ENCODE measurements around the gene CBS. TPM values are rescaled to one million over a fixed set of nuclear protein-coding genes. Genes with fewer than 3 reads are reported as not detected.
A peak's percentile ranks its signal among the peaks of the same experiment; 100 is the strongest.
"Not testable (repeated sequence)": the region's sequence is repeated elsewhere in the genome, so short reads cannot be mapped to it uniquely, and the experiment has no call there.

The CBS gene
- 100 to 1,000 TPM in 3 of 4 donors, 10 to 100 TPM in 1; 88.1 to 271 (median 185) TPM for total RNA-seq

DNA sequence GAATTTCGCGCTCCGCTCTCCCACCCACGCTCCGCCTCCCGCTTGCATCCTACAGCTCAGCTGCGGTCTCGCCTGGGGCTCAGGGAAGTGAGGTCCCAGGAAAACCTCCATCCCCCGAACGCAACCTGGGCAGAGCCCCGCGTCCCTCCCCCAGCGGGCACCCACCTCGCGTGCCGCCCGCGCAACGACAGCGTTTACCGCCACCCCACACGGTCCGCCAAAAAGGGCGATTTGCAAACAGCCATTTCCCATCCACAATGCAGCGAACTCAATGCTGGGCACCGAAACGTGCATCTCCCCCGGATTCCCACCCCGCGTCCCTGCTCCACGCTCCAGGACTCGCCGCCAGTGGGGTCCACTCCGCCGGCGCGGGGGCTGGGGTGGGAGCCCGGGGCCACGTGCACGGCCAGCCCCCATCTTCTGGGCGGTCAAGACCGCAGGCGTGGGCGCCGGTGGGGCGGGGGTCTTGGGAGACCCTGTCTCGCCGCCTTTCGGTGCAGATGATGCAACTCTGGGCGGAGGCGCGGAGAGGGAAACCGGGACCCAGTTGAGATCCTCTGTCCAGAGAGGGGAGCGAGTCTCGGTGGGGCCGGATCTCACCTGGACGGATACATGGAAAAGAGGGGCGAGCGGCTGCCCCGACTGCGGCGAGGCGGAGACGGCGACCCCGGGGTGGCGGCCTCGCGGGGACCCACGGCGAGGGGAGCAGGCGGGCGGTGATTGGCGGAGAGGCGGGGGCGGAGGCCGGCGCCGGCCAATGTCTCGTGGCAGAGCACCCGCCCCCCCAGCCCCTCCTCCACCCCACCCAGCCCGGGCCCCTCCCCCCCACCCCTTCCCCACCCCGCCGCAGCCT is at the start of gene CBS:
Gene CBS, minus strand, starts transcription at position 666 of the 853 bp plus-strand sequence. CDS start 3,642 bp downstream, outside the sequence.
- H3K36me3 ChIP-seq; H3K4me3 ChIP-seq; H3K27ac ChIP-seq; H3K4me1 ChIP-seq; DNase-seq (ENCODE audit: low spot score in 2 of 2); H3K9me3 ChIP-seq; H3K27me3 ChIP-seq: not testable (repeated sequence)
- WGBS, 2 donors: no CpG with 5 or more reads among the region's 84 CpGs

DNA sequence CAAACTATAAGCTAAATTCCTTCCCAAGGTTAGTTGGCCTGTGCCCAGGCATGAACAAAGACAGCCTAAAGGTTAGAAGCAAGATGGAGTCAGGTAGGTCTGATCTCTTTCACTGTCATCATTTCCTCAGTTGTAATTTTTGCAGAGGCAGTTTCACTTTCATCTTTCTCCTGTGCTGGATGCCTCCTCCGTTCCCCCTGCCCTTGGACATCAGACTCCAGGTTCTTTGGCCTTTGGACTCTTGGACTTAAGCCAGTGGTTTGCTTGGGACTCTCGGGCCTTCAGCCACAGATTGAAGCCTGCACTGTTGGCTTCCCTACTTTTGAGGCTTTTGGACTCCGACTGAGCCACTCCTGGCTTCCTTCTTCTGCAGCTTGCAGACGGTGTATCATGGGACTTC is 40.3 kb upstream of the CBS start:
- H3K27me3 ChIP-seq; DNase-seq (ENCODE audit: low spot score in 2 of 2); H3K4me3 ChIP-seq; H3K9me3 ChIP-seq; H3K4me1 ChIP-seq; H3K36me3 ChIP-seq; H3K27ac ChIP-seq: not testable (repeated sequence)
- no CpG with 5 or more reads among the region's 4 CpGs for WGBS, 2 donors

DNA sequence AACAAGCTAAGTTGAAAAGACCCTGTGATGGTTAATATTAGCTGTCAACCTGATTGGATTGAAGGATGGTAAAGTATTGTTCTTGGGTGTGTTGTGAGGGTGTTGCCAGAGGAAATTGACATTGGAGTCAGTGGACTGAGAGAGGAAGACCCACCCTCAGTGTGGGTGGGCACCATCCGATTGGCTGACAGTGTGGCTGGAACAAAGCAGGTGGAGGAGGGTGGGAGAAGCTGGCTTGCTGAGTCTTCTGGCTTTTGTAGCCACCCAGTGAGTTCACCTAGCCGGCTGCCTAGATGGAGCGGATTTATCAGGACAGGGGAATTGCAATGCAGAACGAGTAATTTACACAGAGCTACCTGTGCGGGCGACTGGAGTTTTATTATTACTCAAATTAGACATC is 38.8 kb upstream of the CBS start:
- DNase-seq (ENCODE audit: low spot score in 2 of 2); H3K9me3 ChIP-seq; H3K4me3 ChIP-seq; H3K36me3 ChIP-seq; H3K27me3 ChIP-seq; H3K4me1 ChIP-seq; H3K27ac ChIP-seq: not testable (repeated sequence)
- WGBS, 2 donors: 67 to 73% methylated on average over 3 of the region's 6 CpGs

DNA sequence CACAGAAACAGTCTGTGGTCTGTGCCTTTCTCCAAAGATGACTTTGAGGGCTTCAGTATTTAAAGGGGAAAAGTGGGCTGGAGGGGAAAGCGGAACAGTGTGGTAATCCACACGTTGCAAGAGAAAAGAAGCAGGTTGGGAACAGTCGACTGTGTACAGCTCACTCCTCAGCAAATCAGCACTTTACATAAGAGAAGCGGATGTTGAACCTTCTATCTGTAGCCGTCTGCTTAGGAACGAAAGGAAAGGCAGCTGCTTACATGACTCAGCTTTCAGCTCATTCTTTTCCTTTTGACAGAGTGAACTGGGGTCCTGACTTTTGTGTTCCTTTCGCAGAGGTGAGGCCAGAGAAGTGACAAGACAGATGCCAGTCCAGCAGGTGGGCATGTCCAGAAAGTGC is 33.4 kb upstream of the CBS start:
- WGBS, 2 donors: no CpG with 5 or more reads among the region's 7 CpGs
- not testable (repeated sequence) for H3K36me3 ChIP-seq; H3K4me3 ChIP-seq; H3K9me3 ChIP-seq; H3K4me1 ChIP-seq; H3K27me3 ChIP-seq; DNase-seq (ENCODE audit: low spot score in 2 of 2); H3K27ac ChIP-seq

DNA sequence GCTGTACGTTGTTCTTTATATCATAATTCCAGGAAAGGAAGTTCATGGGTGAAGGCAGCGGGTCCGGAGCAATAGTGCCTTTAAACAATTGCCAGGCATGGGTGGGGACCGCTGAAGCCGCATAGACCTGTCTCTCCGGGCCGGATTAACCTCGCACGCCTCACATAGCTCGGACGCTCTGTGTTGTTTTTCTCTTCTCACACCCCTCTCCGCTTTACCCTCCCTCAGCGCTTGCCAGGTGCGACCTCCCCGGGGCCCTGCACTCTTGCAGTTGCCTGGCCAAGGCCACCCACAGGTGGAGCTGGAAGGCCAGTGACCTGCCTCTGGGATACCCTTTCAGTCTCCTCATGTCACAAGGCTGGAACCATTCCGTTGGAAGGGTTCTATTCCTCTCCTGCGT is 32.5 kb upstream of the CBS start:
- not testable (repeated sequence) for H3K27ac ChIP-seq; H3K4me1 ChIP-seq; H3K36me3 ChIP-seq; H3K4me3 ChIP-seq; DNase-seq (ENCODE audit: low spot score in 2 of 2); H3K9me3 ChIP-seq; H3K27me3 ChIP-seq
- WGBS, 2 donors: no CpG with 5 or more reads among the region's 17 CpGs

DNA sequence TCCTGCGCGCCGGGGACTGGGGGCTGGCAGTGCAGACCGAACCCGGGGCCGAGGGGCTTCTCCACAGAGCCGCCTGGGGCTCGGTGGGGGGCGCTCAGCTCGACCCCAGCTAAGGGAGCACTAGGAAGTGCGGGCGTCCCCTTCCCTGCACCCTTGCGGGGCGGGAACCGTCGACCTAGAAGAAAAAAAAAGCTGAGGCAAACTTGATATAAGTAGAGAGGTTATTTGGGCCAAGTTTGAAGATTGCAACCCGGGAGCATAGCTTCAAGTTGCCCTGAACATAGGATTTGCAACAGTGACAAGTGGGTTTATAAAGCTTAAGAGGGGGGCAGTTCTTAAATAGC is 32.1 kb upstream of the CBS start:
- H3K27me3 ChIP-seq; DNase-seq (ENCODE audit: low spot score in 2 of 2); H3K4me3 ChIP-seq; H3K36me3 ChIP-seq; H3K27ac ChIP-seq; H3K9me3 ChIP-seq; H3K4me1 ChIP-seq: not testable (repeated sequence)
- no CpG with 5 or more reads among the region's 17 CpGs for WGBS, 2 donors

DNA sequence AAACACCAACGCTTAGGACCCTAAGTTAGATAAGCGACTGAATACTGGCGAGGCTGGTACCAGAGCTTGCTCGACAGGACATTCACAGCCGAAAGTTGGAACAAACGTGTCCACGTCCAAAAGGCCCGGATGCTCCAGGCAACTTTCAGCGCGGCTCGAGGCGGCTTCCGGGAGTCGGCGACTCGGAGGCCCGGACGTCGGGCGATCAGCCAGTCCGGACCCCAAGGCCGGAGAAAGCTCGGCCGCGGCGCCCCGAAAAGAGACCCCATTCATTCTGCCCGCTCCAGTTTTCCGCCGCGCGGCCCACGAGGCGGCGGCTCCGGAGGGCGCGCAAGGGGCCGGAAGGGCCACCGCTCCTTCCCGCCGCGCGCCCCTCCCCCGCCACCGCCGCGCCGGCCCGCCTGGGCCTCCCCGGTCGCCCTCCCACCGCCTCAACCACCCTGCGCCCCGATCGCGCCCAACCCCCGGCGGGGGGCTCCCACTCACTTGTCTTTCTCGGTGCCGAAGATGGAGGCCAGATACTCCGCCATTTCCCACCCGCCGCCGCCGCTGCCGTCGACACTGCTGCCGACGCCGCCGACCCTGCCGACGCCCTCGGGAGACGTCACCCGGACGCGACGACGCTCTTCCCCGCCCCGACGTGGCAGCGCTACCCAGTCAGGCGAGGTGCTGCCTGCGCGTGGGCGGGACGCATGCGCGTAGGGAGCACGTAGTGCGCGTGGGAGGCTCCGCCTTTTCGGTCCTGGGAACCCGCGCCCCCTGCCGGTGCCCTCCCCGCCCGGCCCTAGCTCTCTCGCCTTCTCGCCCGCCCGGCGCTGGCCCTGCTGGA is 31.5 kb upstream of the CBS start, which contains the start of gene U2AF1:
Gene U2AF1, minus strand, starts transcription at position 606 of the 829 bp plus-strand sequence. Its CDS starts 76 bp downstream, at position 530.
- peak within 1 kb of the TSS in 2 of 4 donors; percentile 54 to 61 for H3K4me3 ChIP-seq
- not testable (repeated sequence) for H3K4me1 ChIP-seq, H3K27me3 ChIP-seq, H3K9me3 ChIP-seq, H3K36me3 ChIP-seq
- no CpG with 5 or more reads among the region's 107 CpGs for WGBS, 2 donors
- peak within 1 kb of the TSS in 2 of 4 donors; percentile 64 to 86 for H3K27ac ChIP-seq
- DNase-seq (ENCODE audit: low spot score in 2 of 2): peak in 1 of 2 donors; percentile 39

DNA sequence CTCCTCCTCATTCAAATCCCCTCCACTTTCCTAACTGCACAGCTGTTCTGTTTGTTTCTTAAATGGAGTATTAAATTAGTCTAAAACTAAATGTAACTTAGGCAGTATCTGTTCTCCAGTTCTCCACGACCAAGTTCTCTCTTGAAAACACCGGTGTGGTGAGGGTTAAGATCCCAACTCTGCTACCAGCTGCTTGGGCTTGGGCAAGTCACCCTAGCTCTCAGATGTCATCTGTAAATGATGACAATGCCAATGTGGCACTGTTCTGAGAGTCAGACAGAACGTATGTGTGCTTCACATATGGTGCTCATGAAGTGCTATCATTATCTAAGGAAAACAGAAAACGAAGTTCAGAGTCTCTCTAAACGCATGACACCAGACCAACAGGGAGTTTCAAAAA is 29.0 kb upstream of the CBS start:
- H3K27me3 ChIP-seq; DNase-seq (ENCODE audit: low spot score in 2 of 2); H3K9me3 ChIP-seq; H3K4me3 ChIP-seq; H3K4me1 ChIP-seq; H3K27ac ChIP-seq; H3K36me3 ChIP-seq: not testable (repeated sequence)
- WGBS, 2 donors: 60 to 67% methylated on average over 2 of the region's 5 CpGs

DNA sequence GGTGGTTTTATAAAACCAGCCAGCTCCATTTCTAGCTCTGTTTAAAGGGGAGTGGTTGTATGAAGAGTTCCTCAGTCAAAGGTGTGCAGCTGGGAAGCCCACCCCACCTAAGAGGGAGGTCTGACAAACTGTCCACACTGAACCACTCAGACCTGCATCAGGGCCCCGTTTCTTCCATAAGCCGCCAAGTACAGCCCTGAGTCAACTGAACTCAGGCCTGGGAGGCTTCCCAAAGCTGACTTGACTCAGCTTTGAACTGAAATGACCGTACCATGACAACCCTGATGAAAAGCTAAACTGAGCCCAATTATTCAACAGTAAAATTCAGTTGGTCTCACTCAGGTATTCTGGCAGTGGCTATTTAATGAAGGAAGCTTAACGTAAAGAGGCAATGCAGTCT is 26.6 kb upstream of the CBS start:
- H3K9me3 ChIP-seq; H3K4me1 ChIP-seq; H3K36me3 ChIP-seq; DNase-seq (ENCODE audit: low spot score in 2 of 2); H3K27ac ChIP-seq; H3K4me3 ChIP-seq; H3K27me3 ChIP-seq: not testable (repeated sequence)
- no CpG with 5 or more reads among the region's 4 CpGs for WGBS, 2 donors

DNA sequence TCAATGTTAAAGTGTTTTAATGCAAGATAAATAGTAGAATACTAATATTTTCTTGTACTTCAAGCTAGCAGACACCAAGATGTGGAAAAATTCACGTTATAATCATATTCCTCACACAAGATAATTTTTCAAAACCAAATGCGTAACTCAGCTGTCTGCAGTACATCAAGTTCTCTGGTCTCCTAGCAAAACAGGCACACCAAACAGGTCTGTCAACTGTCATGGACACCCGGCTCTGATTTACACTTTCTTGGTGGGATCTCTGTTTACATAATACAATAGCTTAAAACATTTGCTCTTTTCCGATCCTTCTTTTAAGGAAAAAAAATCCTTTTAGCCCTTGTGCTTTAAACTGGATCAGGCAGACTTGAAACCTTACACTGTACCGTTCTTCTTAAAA is 26.0 kb upstream of the CBS start:
- not testable (repeated sequence) for H3K27me3 ChIP-seq; DNase-seq (ENCODE audit: low spot score in 2 of 2); H3K9me3 ChIP-seq; H3K4me3 ChIP-seq; H3K4me1 ChIP-seq; H3K36me3 ChIP-seq; H3K27ac ChIP-seq
- no CpG with 5 or more reads among the region's 5 CpGs for WGBS, 2 donors

DNA sequence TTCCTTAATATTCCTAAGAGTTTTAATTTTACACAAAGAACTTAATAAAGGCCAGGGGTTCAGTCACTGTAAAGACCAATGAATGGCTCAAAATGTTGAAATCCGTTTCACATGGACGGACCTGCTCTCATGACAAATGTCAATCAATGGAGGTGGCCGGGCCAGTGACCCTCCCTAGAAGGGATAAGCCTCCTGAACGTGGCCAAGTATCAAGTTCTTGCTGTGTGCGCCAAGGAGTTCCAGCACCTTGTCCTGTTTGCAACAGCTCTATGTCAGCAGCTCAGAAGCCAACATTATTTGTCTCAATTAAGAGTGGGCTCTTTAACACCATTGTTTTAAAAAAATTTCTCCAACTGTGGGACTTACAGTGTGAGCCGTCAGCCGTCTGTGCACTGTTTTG is 25.4 kb upstream of the CBS start:
- H3K4me3 ChIP-seq; H3K27ac ChIP-seq; H3K36me3 ChIP-seq; H3K27me3 ChIP-seq; DNase-seq (ENCODE audit: low spot score in 2 of 2); H3K4me1 ChIP-seq; H3K9me3 ChIP-seq: not testable (repeated sequence)
- WGBS, 2 donors: no CpG with 5 or more reads among the region's 7 CpGs

DNA sequence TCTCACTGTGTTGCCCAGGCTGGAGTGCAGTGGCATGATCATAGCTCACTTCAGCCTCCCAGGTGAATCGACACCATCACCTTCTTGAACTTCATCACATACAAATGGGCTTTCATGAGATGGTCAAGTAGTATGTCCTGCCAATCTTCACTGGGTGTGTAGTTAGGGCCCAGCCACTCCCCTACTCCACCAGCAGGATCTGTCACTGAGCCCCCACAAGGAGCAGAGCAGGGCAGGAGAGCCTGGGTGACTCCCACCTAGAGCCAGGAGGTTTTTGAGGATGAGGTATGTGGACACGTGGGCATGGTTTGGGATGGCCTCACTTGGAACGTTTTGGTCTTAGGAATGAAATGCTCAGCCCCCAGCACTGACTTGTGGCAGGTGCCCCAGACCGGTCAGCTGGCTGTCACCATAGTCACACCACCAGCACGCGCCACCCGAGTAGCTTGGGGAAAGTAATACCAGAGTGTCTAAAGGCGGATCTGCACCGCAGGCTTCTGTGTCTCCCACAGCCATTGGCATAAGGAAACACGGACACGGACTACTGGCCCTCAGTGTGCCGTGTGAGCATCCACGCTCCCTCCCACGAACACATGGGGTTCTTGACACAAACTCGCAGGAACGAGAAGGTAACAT is 16.5 kb upstream of the CBS start:
- not testable (repeated sequence) for DNase-seq (ENCODE audit: low spot score in 2 of 2); H3K4me1 ChIP-seq; H3K27me3 ChIP-seq; H3K9me3 ChIP-seq; H3K27ac ChIP-seq; H3K36me3 ChIP-seq; H3K4me3 ChIP-seq
- WGBS, 2 donors: 100% methylated on average over 1 of the region's 16 CpGs; no CpG with 5 or more reads in 1 of the 2 donors

DNA sequence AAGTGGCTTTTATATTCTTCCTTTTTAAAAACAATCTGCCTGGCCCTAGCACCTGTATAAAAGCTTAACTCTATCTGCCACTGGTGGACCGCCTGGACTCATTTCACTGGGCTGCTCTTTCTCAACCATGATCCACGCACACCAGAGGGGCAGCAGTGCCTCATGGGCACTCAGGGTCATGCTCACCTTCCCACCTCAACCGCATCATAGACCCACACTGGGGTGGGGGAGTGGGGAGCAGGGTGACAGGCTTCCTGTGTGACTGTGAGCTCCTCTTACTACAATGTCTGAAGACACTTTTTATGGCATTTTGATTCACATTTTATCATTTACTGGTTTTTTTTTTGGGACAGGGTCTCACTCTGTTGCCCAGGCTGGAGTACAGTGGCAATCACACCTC is 15.3 kb upstream of the CBS start:
- not testable (repeated sequence) for DNase-seq (ENCODE audit: low spot score in 2 of 2); H3K4me3 ChIP-seq; H3K36me3 ChIP-seq; H3K9me3 ChIP-seq; H3K27ac ChIP-seq; H3K4me1 ChIP-seq; H3K27me3 ChIP-seq
- WGBS, 2 donors: no CpG with 5 or more reads among the region's 3 CpGs

Measured in tibial nerve (tissue), 4 donors.